HL-60 (cell line): ENCODE measurements around the gene KIAA1549.

Experiments
- SPI1 ChIP-seq: IDR thresholded peaks from 2 replicates; pipeline ENCODE4 v1.6.1; 2012; ENCODE audit warnings: low read depth, mild to moderate bottlenecking, borderline replicate concordance
- TF ChIP-seq, protein P1 (sequence below): IDR thresholded peaks from one replicate; pipeline ENCODE4 v1.5.1; 2011; ENCODE audit warnings: low read length, control low read depth, inconsistent platforms; ENCODE audit not compliant: insufficient read depth

DNA sequence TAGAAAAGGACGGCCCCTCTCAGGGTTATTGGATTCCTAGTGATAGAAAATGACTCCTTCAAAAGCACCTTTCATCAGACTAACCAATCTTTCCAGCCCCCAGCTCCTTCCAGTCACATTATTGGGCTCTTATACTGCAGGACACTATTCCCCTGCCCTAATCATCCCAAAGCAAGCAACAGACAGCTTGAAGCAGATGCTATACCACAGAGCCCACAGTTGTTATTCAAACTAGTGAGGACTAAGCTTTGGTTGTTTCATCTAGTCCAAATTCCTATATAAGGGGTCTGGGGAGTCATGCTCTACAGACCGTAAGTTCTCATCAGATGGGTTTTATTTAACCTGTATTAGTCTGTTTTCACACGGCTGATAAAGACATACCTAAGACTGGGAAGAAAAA lies 30.2 kb upstream of the KIAA1549 start:
- TF ChIP-seq, protein P1, sequence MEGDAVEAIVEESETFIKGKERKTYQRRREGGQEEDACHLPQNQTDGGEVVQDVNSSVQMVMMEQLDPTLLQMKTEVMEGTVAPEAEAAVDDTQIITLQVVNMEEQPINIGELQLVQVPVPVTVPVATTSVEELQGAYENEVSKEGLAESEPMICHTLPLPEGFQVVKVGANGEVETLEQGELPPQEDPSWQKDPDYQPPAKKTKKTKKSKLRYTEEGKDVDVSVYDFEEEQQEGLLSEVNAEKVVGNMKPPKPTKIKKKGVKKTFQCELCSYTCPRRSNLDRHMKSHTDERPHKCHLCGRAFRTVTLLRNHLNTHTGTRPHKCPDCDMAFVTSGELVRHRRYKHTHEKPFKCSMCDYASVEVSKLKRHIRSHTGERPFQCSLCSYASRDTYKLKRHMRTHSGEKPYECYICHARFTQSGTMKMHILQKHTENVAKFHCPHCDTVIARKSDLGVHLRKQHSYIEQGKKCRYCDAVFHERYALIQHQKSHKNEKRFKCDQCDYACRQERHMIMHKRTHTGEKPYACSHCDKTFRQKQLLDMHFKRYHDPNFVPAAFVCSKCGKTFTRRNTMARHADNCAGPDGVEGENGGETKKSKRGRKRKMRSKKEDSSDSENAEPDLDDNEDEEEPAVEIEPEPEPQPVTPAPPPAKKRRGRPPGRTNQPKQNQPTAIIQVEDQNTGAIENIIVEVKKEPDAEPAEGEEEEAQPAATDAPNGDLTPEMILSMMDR, result no peak
- no peak for TF ChIP-seq SPI1
